ENCODE data around the gene ATG14.

DNA sequence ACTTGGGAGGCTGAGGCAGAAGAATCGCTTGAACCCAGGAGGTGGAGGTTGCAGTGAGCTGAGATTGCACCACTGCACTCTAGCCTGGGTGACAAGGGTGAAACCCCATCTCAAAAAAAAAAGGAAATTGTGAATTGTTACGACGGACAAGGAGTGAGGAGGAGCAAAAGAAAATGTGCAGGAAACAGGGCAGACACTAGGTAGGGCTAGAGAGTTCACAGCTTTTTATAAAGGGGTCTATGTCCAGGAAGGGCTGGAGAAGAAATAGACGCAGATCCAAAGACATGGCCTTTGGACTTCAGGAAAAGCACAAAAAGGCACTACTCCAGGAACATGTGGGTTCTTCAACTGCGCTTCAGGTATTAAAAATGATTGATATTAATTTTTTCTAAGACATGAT lies 34.4 kb downstream of the ATG14 start:
- TF ChIP-seq, protein P1, sequence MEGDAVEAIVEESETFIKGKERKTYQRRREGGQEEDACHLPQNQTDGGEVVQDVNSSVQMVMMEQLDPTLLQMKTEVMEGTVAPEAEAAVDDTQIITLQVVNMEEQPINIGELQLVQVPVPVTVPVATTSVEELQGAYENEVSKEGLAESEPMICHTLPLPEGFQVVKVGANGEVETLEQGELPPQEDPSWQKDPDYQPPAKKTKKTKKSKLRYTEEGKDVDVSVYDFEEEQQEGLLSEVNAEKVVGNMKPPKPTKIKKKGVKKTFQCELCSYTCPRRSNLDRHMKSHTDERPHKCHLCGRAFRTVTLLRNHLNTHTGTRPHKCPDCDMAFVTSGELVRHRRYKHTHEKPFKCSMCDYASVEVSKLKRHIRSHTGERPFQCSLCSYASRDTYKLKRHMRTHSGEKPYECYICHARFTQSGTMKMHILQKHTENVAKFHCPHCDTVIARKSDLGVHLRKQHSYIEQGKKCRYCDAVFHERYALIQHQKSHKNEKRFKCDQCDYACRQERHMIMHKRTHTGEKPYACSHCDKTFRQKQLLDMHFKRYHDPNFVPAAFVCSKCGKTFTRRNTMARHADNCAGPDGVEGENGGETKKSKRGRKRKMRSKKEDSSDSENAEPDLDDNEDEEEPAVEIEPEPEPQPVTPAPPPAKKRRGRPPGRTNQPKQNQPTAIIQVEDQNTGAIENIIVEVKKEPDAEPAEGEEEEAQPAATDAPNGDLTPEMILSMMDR (IDR thresholded peaks at IDR 0.05), result no peak
- no peak for TF ChIP-seq POLR2A (IDR thresholded peaks at IDR 0.05)

All from testis (tissue), 2 donors.